GM10266 (cell line): ENCODE measurements around the gene ZNF362.

Experiments
- DNase-seq: peaks from one replicate; pipeline ENCODE4 v3.0.0; 2012; ENCODE audit errors: extremely low spot score
- CTCF ChIP-seq: IDR thresholded peaks from 2 replicates; pipeline ENCODE4 v1.5.1; 2012; ENCODE audit warnings: mild to moderate bottlenecking, low read depth; ENCODE audit not compliant: control insufficient read depth, insufficient read depth; ENCODE audit errors: missing control alignments

The ZNF362 gene

DNA sequence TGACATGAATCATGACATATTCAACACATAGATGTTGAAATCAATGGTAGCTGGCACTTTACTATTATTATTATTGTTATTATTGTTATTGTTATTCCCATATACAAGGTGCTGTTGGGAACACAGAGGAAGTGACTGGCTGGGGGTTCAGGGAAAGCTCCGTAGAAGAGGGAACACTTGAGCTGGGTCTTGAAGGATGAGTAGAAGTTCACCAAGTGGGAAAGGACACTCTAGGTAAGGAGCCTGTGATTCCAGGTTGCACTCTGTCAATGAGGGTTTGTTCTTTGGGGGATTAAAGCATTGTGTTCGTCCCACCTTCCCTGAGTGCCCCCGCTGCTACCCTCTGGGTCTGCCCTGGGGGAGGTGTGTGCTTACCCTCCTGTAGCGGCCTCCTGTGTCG, 14.1 kb downstream of the ZNF362 start:
- no peak for DNase-seq
- TF ChIP-seq CTCF, result no peak

DNA sequence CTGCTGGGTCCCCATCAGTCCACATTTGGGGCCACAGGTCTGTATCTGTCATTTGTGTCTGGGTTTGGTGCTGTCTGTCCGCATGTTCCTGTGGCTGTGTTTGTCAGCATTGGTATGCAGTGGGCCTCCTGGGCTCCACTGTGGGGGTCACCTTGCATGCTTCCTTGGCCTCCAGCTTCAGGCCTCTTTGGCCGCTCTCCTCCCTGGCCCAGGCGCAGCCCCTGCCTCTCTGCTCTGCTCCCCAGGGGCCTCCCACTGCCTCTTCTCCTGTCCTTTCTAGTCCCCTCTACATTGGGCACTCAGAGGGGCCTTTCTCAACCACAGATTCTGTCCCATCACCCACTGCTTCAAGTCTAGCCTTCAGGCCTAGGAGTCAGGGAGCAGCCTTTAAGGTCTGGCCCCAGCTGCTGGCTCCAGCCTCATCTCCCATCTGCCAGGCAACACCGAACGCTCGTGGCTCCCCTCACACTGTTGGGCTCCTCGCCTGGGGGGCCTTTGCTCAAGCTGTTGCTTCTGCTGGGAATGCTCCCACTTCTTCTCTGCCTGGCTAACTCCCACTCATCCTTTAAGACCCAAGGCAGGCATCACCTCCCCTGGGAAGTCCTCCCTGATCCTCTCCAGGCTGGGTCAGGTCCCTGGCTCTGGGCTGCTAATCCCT, 14.6 kb downstream of the ZNF362 start:
- TF ChIP-seq CTCF, result no peak
- no peak for DNase-seq

- TF ChIP-seq CTCF, result no peak
- no peak for DNase-seq
Observed at GRCh38 chr1:33271666-33272505, 15.6 kb downstream of the ZNF362 start.

- no peak for DNase-seq
- no peak for TF ChIP-seq CTCF
Observed at GRCh38 chr1:33272509-33272908, 16.2 kb downstream of the ZNF362 start.

GRCh38 chr1:33272930-33273329, 16.6 kb downstream of the ZNF362 start:
- TF ChIP-seq CTCF, result no peak
- no peak for DNase-seq

GRCh38 chr1:33273406-33273805, 17.1 kb downstream of the ZNF362 start:
- no peak for TF ChIP-seq CTCF
- DNase-seq, result no peak

GRCh38 chr1:33273961-33274371, 17.7 kb downstream of the ZNF362 start:
- no peak for DNase-seq
- no peak for TF ChIP-seq CTCF
